Liver (tissue), 9 donors: Measurements from ENCODE around the gene RHOT2. TPM values are rescaled to one million over a fixed set of nuclear protein-coding genes. Genes with fewer than 3 reads are reported as not detected.

ENCODE experiments used
- DNase-seq: peaks from one replicate; pipeline ENCODE4 v3.0.0-alpha.2; 2017; ENCODE audit warnings: low spot score
- H3K27ac ChIP-seq, 2 donors: one replicate each; pipeline ENCODE4 v1.7.0; 2013; ENCODE audit warnings: inconsistent platforms in 2 of 2, low read length in 2 of 2, control low read depth in 1 of 2, low read depth in 1 of 2, mild to moderate bottlenecking in 1 of 2
- H3K27me3 ChIP-seq, 4 donors: one replicate each; pipeline versions ENCODE4 v1.6.1 to v1.7.0; 2013; ENCODE audit warnings: low read length in 3 of 4, inconsistent platforms in 1 of 4, mild to moderate bottlenecking in 1 of 4, moderate library complexity in 1 of 4; ENCODE audit not compliant: control insufficient read depth in 4 of 4, insufficient read depth in 4 of 4
- H3K36me3 ChIP-seq, 4 donors: one replicate each; pipeline versions ENCODE4 v1.6.1 to v1.7.0; 2013; ENCODE audit warnings: low read length in 3 of 4, mild to moderate bottlenecking in 3 of 4, low read depth in 1 of 4, moderate library complexity in 1 of 4; ENCODE audit not compliant: control insufficient read depth in 4 of 4, insufficient read depth in 3 of 4
- H3K4me1 ChIP-seq, 4 donors: one replicate each; pipeline versions ENCODE4 v1.6.1 to v1.7.0; 2013; ENCODE audit warnings: low read length in 3 of 4, mild to moderate bottlenecking in 3 of 4, moderate library complexity in 1 of 4; ENCODE audit not compliant: control insufficient read depth in 4 of 4, insufficient read depth in 4 of 4
- H3K4me3 ChIP-seq, 3 donors: one replicate each; pipeline versions ENCODE4 v1.6.1 to v1.7.0; 2013; ENCODE audit warnings: low read length in 3 of 3, control low read depth in 1 of 3, low read depth in 1 of 3, mild to moderate bottlenecking in 1 of 3
- H3K9ac ChIP-seq, 2 donors: one replicate each; pipeline ENCODE4 v1.7.0; 2013; ENCODE audit warnings: low read length in 2 of 2, mild to moderate bottlenecking in 2 of 2, moderate library complexity in 2 of 2, control low read depth in 1 of 2, low read depth in 1 of 2
- H3K9me3 ChIP-seq, 4 donors: one replicate each; pipeline versions ENCODE4 v1.6.1 to v1.7.0; 2013; ENCODE audit warnings: low read length in 3 of 4; ENCODE audit not compliant: control insufficient read depth in 4 of 4
- CTCF ChIP-seq: fragments of 150-350 bp; IDR thresholded peaks from 2 replicates; pipeline ENCODE4 v1.5.1; 2017; ENCODE audit warnings: improper control_type of control experiment, low read depth, low read length; ENCODE audit not compliant: missing input control
- FOXA1 ChIP-seq: IDR thresholded peaks from 2 replicates; pipeline ENCODE4 v1.6.1; 2016; ENCODE audit warnings: antibody characterized with exemption
- FOXA2 ChIP-seq: IDR thresholded peaks from 2 replicates; pipeline ENCODE4 v1.6.1; 2016; ENCODE audit warnings: antibody characterized with exemption
- GABPA ChIP-seq, 2 donors: IDR thresholded peaks in 1 of 2; conservative IDR thresholded peaks in 1 of 2; 2 replicates each; pipeline ENCODE4 v1.6.1; 2016; ENCODE audit warnings: antibody characterized with exemption in 2 of 2, mild to moderate bottlenecking in 1 of 2, moderate library complexity in 1 of 2
- HNF4G ChIP-seq: IDR thresholded peaks from 2 replicates; pipeline ENCODE4 v1.6.1; 2016; ENCODE audit warnings: antibody characterized with exemption
- JUND ChIP-seq, 2 donors: IDR thresholded peaks; 2 replicates each; pipeline ENCODE4 v1.6.1; 2016; ENCODE audit warnings: antibody characterized with exemption in 2 of 2
- NR2F2 ChIP-seq: IDR thresholded peaks from 2 replicates; pipeline ENCODE4 v1.6.1; 2016; ENCODE audit warnings: antibody characterized with exemption
- SP1 ChIP-seq: IDR thresholded peaks from 2 replicates; pipeline ENCODE4 v1.6.1; 2018; ENCODE audit warnings: antibody characterized with exemption, mild to moderate bottlenecking
- TAF1 ChIP-seq: conservative IDR thresholded peaks from 2 replicates; pipeline ENCODE4 v1.6.1; 2016; ENCODE audit warnings: antibody characterized with exemption, mild to moderate bottlenecking
- WGBS: extraction: QIAGEN DNeasy Blood & Tissue Kit; methylation state at CpG from one replicate; pipeline ENCODE4 v1.1.7; 2013; 5-methylcytosine and 5-hydroxymethylcytosine counted together
- polyA plus RNA-seq, 2 donors: library from polyadenylated mRNA; stranded (reverse) in 1 of 2; unstranded in 1 of 2; fragments of 200-250 nt in 1 of 2; fragments of >200 nt in 1 of 2; fragmentation: Nextera tagmentation in 1 of 2; extraction: Ambion mirVana in 1 of 2; gene quantifications; one replicate each; pipeline versions ENCODE4 v1.2.1 to v1.2.3, GENCODE V29; 2013 to 2015
- total RNA-seq, 2 donors: library from RNA; depleted of rRNA; stranded (reverse); fragments of >200 nt; gene quantifications; one replicate each; pipeline ENCODE4 v1.2.3, GENCODE V29; 2014
- TF ChIP-seq, protein P1 (sequence below): IDR thresholded peaks from 2 replicates; pipeline ENCODE4 v1.6.1; 2016; ENCODE audit warnings: antibody characterized with exemption
- TF ChIP-seq, protein P2 (sequence below): IDR thresholded peaks from 2 replicates; pipeline ENCODE4 v1.6.1; 2016; ENCODE audit warnings: antibody characterized with exemption, mild to moderate bottlenecking
- donor health status: healthy.
- donor health status: healthy.
- donor health status: healthy.
- donor health status: healthy.
- donor health status: healthy.

The RHOT2 gene
- total and polyA plus RNA-seq, 4 donors = 20.8 to 37.9 (median 34.3) TPM

DNA sequence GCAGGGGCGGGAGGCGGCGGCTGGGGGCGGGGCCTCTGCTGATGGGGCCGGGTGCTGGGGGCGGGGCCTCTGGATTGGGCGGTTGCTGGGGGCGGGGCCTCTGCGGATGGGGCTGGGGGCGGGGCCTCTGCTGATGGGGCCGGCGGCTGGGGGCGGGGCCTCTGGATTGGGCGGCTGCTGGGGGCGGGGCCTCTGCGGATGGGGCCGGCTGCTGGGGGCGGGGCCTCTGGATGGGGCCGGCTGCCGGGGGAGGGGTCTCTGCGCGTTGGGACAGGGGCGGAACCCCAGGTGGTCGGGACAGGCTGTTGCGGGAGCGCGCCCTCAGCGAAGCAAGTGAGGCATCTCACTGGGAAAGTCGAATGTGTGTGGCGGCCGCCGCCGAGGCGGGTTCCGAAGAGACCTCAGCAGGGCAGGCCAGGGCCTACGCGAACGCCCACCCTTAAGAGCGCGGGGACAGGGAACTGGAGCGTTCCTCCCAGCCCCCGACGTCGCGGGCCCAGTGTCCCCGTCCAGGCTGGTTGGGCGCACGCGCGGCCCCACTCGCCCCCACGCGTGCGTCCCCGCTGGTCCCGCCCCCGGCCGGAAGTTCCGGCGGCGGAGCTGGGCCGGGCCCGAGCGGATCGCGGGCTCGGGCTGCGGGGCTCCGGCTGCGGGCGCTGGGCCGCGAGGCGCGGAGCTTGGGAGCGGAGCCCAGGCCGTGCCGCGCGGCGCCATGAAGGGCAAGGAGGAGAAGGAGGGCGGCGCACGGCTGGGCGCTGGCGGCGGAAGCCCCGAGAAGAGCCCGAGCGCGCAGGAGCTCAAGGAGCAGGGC lies 12.1 kb downstream of the RHOT2 start, which contains the start of gene STUB1:
Gene STUB1, plus strand, starts transcription at position 597 of the 811 bp plus-strand sequence. Its CDS starts 116 bp downstream, at position 713.
- peak; percentile 96 for DNase-seq
- Histone ChIP-seq H3K9me3 (no peaks in the 10 kb centered on the region), H3K9ac (peak within 1 kb of the TSS; percentile 60 to 78), H3K4me3 (peak within 1 kb of the TSS; percentile 77 to 83 (median 81)), H3K27ac (peak within 1 kb of the TSS; percentile 93 to 94), H3K36me3 (peaks cover 8 to 14% (median 12%) of the 10 kb centered on the region in 4 donors), H3K27me3 (no peaks in the 10 kb centered on the region), H3K4me1 (peaks cover 31 to 63% (median 49%) of the 10 kb centered on the region in 4 donors)
- whole genome bisulfite sequencing = 1% methylated on average over 91 of the region's 91 CpGs
- TF ChIP-seq GABPA (IDR thresholded peaks at IDR 0.05 in 1 of 2, conservative IDR thresholded peaks at IDR 0.05 in 1 of 2) (peak in 1 of 2 donors; percentile 76), HNF4G (no peak), SP1 (peak; percentile 30), FOXA1 (no peak)
- TF ChIP-seq, protein P1, sequence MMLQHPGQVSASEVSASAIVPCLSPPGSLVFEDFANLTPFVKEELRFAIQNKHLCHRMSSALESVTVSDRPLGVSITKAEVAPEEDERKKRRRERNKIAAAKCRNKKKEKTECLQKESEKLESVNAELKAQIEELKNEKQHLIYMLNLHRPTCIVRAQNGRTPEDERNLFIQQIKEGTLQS = no peak

DNA sequence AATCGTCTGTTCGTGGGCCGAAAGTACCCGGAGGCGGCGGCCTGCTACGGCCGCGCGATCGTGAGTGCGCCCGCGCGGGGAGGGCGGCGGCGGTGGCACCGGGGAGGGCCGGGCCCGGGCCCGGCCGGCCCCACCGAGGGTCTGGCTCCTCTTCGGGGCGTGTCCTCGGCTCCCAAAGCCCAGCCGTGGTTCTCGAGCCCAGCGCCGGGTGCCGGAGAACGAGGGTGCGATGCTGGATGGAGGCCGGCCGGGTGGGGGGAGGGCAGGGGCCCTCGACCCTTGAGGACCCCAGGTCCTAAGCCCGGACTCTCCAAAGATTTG lies 12.7 kb downstream of the RHOT2 start:
- under 1% methylated on average over 38 of the region's 38 CpGs for WGBS
- peaks cover 27 to 61% (median 47%) of the 10 kb centered on the region in 4 donors for H3K4me1 ChIP-seq

DNA sequence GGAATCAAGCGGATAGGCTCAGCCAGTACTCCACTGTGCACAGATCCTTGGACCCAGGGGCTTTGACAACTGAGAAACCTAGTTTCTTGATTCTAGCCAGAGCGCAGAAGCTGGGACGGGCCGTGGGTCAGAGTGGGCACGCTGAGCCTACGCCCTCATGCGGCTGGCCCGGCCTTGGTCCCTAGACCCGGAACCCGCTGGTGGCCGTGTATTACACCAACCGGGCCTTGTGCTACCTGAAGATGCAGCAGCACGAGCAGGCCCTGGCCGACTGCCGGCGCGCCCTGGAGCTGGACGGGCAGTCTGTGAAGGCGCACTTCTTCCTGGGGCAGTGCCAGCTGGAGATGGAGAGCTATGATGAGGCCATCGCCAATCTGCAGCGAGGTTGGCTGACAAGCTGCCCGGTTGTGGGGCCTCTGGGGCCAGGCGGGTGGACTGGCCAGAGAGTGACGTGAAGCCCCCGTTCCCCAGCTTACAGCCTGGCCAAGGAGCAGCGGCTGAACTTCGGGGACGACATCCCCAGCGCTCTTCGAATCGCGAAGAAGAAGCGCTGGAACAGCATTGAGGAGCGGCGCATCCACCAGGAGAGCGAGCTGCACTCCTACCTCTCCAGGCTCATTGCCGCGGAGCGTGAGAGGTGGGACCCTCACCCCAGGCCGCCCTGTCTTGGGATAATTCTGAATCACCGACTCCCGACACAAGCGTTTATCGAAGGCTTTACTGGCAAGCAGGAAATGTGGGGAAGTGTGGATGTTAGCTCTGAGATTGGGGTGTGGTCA lies 13.2 kb downstream of the RHOT2 start:
- H3K36me3 ChIP-seq = peaks cover 8 to 14% (median 12%) of the 10 kb centered on the region in 4 donors
- H3K4me3 ChIP-seq = peak overlapping the region; percentile 77 to 83 (median 81)
- H3K27ac ChIP-seq = peak overlapping the region; percentile 93 to 94
- DNase-seq = no peak
- TF ChIP-seq JUND (IDR thresholded peaks at IDR 0.05) (no peak), CTCF (no peak), NR2F2 (no peak), FOXA2 (no peak)
- TF ChIP-seq, protein P2, sequence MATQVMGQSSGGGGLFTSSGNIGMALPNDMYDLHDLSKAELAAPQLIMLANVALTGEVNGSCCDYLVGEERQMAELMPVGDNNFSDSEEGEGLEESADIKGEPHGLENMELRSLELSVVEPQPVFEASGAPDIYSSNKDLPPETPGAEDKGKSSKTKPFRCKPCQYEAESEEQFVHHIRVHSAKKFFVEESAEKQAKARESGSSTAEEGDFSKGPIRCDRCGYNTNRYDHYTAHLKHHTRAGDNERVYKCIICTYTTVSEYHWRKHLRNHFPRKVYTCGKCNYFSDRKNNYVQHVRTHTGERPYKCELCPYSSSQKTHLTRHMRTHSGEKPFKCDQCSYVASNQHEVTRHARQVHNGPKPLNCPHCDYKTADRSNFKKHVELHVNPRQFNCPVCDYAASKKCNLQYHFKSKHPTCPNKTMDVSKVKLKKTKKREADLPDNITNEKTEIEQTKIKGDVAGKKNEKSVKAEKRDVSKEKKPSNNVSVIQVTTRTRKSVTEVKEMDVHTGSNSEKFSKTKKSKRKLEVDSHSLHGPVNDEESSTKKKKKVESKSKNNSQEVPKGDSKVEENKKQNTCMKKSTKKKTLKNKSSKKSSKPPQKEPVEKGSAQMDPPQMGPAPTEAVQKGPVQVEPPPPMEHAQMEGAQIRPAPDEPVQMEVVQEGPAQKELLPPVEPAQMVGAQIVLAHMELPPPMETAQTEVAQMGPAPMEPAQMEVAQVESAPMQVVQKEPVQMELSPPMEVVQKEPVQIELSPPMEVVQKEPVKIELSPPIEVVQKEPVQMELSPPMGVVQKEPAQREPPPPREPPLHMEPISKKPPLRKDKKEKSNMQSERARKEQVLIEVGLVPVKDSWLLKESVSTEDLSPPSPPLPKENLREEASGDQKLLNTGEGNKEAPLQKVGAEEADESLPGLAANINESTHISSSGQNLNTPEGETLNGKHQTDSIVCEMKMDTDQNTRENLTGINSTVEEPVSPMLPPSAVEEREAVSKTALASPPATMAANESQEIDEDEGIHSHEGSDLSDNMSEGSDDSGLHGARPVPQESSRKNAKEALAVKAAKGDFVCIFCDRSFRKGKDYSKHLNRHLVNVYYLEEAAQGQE = no peak
- H3K9me3 ChIP-seq = no peaks in the 10 kb centered on the region
- whole genome bisulfite sequencing = 46% methylated on average over 44 of the region's 44 CpGs
- peaks cover 25 to 59% (median 46%) of the 10 kb centered on the region in 4 donors for H3K4me1 ChIP-seq
- no peaks in the 10 kb centered on the region for H3K27me3 ChIP-seq
- peak overlapping the region; percentile 60 to 78 for H3K9ac ChIP-seq

More for the DNA sequence above, 12.7 kb downstream of the RHOT2 start:
- H3K4me3 ChIP-seq = peak overlapping the region; percentile 77 to 83 (median 81)
- peak overlapping the region; percentile 93 to 94 for H3K27ac ChIP-seq
- no peak for DNase-seq
- H3K9ac ChIP-seq = peak overlapping the region; percentile 60 to 78
- H3K9me3 ChIP-seq = no peaks in the 10 kb centered on the region
- TF ChIP-seq SP1 = no peak
- no peak for TF ChIP-seq HNF4G
- TF ChIP-seq, protein P2 = no peak
- TF ChIP-seq TAF1 = no peak
- TF ChIP-seq FOXA2 = no peak
- H3K36me3 ChIP-seq = peaks cover 8 to 14% (median 12%) of the 10 kb centered on the region in 4 donors
- H3K27me3 ChIP-seq = no peaks in the 10 kb centered on the region
